ENCODE results near the gene IRF9. TPM values are rescaled to one million over a fixed set of nuclear protein-coding genes. Genes with fewer than 3 reads are reported as not detected.

The IRF9 gene
- total and polyA plus RNA-seq, 2 donors from 2014 or later = 88.9 to 141 TPM

GRCh38 chr14:24185741-24186140, 24.7 kb downstream of the IRF9 start:
- H3K27ac ChIP-seq (ENCODE audit: low read depth in 2 of 2, low read length in 2 of 2) = no peak overlapping the region
- intact Hi-C loops (cut with DNase I) = no loop called here
- H3K27me3 ChIP-seq (ENCODE audit: control insufficient read depth, insufficient read depth, low read length) = no peaks in the 10 kb centered on the region
- FAIRE-seq (no peak), DNase-seq (no peak)
- no peaks in the 10 kb centered on the region for H3K9me3 ChIP-seq (ENCODE audit: control insufficient read depth in 2 of 3, insufficient read depth in 1 of 3, low read length in 3 of 3)
- no peak overlapping the region for H3K4me3 ChIP-seq (ENCODE audit: low read length in 3 of 3)
- no peak overlapping the region for H3K9ac ChIP-seq (ENCODE audit: low read length in 3 of 3)
- TF ChIP-seq CTCF (IDR thresholded peaks at IDR 0.05; ENCODE audit: borderline replicate concordance, extremely low read depth, insufficient read depth) = no peak
- H3K36me3 ChIP-seq (ENCODE audit: control insufficient read depth in 2 of 3, insufficient read depth in 3 of 3, low read length in 3 of 3) = peaks cover 0 to 40% (median 27%) of the 10 kb centered on the region in 3 donors
- H3K4me1 ChIP-seq (ENCODE audit: control insufficient read depth in 2 of 3, insufficient read depth in 2 of 3, low read depth in 1 of 3, low read length in 3 of 3) = peaks cover 0 to 15% (median 14%) of the 10 kb centered on the region in 3 donors

GRCh38 chr14:24186831-24187538, 25.9 kb downstream of the IRF9 start:
- no peak overlapping the region for H3K27ac ChIP-seq (ENCODE audit: low read depth in 2 of 2, low read length in 2 of 2)
- no peak overlapping the region for H3K4me3 ChIP-seq (ENCODE audit: low read length in 3 of 3)
- peaks cover 0 to 47% (median 22%) of the 10 kb centered on the region in 3 donors for H3K36me3 ChIP-seq (ENCODE audit: control insufficient read depth in 2 of 3, insufficient read depth in 3 of 3, low read length in 3 of 3)
- peaks cover 0 to 8% (median 6%) of the 10 kb centered on the region in 3 donors for H3K4me1 ChIP-seq (ENCODE audit: control insufficient read depth in 2 of 3, insufficient read depth in 2 of 3, low read depth in 1 of 3, low read length in 3 of 3)
- intact Hi-C loops (cut with DNase I) = no loop called here
- no peak for FAIRE-seq
- no peaks in the 10 kb centered on the region for H3K9me3 ChIP-seq (ENCODE audit: control insufficient read depth in 2 of 3, insufficient read depth in 1 of 3, low read length in 3 of 3)
- no peaks in the 10 kb centered on the region for H3K27me3 ChIP-seq (ENCODE audit: control insufficient read depth, insufficient read depth, low read length)
- DNase-seq = no peak
- no peak overlapping the region for H3K9ac ChIP-seq (ENCODE audit: low read length in 3 of 3)
- no peak for TF ChIP-seq CTCF (IDR thresholded peaks at IDR 0.05; ENCODE audit: borderline replicate concordance, extremely low read depth, insufficient read depth)

GRCh38 chr14:24187539-24187915, 26.5 kb downstream of the IRF9 start:
- intact Hi-C loops (cut with DNase I) = no loop called here
- peaks cover 0 to 50% (median 25%) of the 10 kb centered on the region in 3 donors for H3K36me3 ChIP-seq (ENCODE audit: control insufficient read depth in 2 of 3, insufficient read depth in 3 of 3, low read length in 3 of 3)

More at GRCh38 chr14:24187539-24187915, 26.5 kb downstream of the IRF9 start:
- H3K4me1 ChIP-seq (ENCODE audit: control insufficient read depth in 2 of 3, insufficient read depth in 2 of 3, low read depth in 1 of 3, low read length in 3 of 3) = peaks cover 0 to 8% (median 6%) of the 10 kb centered on the region in 3 donors
- peak overlapping the region in 1 of 2 donors; percentile 79 for H3K27ac ChIP-seq (ENCODE audit: low read depth in 2 of 2, low read length in 2 of 2)
- FAIRE-seq = no peak
- H3K9me3 ChIP-seq (ENCODE audit: control insufficient read depth in 2 of 3, insufficient read depth in 1 of 3, low read length in 3 of 3) = no peaks in the 10 kb centered on the region
- DNase-seq = no peak
- H3K9ac ChIP-seq (ENCODE audit: low read length in 3 of 3) = peak overlapping the region in 1 of 3 donors; percentile 83
- H3K27me3 ChIP-seq (ENCODE audit: control insufficient read depth, insufficient read depth, low read length) = no peaks in the 10 kb centered on the region
- TF ChIP-seq CTCF (IDR thresholded peaks at IDR 0.05; ENCODE audit: borderline replicate concordance, extremely low read depth, insufficient read depth) = no peak
- H3K4me3 ChIP-seq (ENCODE audit: low read length in 3 of 3) = peak overlapping the region; percentile 64 to 70 (median 66)
